Activated naive CD4-positive, alpha-beta T cell treated with anti-CD3 and anti-CD28 coated beads, Interleukin-2, amount 50 U/mL, for 72 hours (primary cell): ENCODE results near the gene TAF4B. TPM values are rescaled to one million over a fixed set of nuclear protein-coding genes. Genes with fewer than 3 reads are reported as not detected.
A peak's percentile ranks its signal among the peaks of the same experiment; 100 is the strongest.

Source experiments
- ATAC-seq, 2 donors: fragments of 150-1000 bp; cut with Tn5 transposase; 2 replicates each; pipeline ENCODE4 v1.10.0; 2021; ENCODE audit warnings: mild to moderate bottlenecking in 2 of 2, moderate library complexity in 2 of 2
- DNase-seq, 2 donors: peaks; one replicate each; pipeline ENCODE4 v3.0.0; 2021 to 2022; ENCODE audit warnings: low spot score in 2 of 2
- H3K27ac Mint-ChIP-seq, 2 donors: one replicate each; pipeline ENCODE4 v1.8.0; 2022; ENCODE audit warnings: mild to moderate bottlenecking in 2 of 2, mixed read lengths in 2 of 2
- H3K36me3 Mint-ChIP-seq, 2 donors: one replicate each; pipeline ENCODE4 v1.8.0; 2022; ENCODE audit warnings: mixed read lengths in 2 of 2
- H3K9me3 Mint-ChIP-seq, 2 donors: one replicate each; pipeline ENCODE4 v1.8.0; 2022; ENCODE audit warnings: mixed read lengths in 2 of 2
- total RNA-seq, 2 donors: library from RNA; stranded (reverse); gene quantifications; one replicate each; pipeline ENCODE4 v1.2.3, GENCODE V29; 2022

Gene TAF4B
- total RNA-seq, 2 donors from 2014 or later: 12.7 to 29.1 TPM

DNA sequence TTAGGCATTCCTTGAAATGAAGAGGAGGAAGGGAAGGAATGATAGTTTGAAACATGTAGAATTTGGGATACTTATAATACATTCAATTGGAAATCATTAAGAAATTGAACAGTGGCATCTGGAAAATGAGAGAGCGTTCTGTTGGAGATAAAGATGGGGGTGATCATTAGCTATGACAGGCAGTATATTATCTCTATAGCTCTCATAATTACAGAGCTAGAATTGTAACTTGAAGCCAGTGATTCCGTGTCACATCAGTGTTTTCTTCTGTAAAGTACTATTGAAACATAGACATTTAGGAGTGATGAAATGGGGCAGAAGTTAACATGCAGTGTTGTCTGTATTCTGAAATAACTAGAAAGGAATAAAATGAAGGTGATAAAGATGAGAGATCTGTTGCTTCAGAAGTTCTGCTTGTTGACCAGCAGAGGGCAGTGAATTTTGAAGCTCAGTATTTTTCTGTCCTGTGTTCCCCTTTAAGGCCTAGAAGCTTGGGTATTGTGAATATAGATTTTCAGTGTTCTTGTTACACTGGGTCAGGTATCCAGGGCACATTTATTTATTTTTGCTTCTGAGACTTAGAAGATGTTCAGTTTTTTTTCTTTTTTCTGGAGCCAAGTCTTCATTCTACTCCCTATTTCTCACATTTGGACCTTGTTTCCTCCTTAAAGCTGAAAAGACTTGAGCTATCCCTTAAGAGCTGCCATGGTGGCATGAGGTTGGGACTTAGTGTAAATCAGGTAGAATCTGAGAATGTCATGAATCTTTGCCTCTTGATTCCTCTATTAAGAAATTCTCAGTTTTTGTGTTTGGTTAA is 157.4 kb downstream of the TAF4B start:
- Mint-ChIP-seq H3K27ac (no peak overlapping the region), H3K9me3 (no peaks in the 10 kb centered on the region), H3K36me3 (peaks cover 0 to 5% of the 10 kb centered on the region in 2 donors)
- DNase-seq (no peak), ATAC-seq (peak in 1 of 2 donors; percentile 44)

DNA sequence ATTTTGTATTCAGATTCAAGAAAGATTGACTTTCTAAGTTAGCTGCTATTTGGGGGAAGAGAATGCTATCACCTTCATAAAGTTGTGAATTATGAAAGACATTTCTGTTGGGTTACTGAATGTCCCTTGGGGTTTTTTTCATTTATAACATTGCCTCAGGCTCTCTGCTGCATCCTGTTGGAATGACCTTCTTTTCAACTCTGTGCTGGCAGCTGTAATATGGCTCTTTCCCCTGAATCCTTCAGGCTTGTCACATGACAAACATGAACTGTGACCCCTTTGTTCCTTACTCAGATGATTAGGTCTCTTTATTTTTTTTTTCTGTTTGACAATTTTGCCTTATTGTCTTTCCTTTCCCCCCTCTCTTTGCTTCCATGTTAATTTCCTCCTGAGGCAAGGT is 159.8 kb downstream of the TAF4B start:
- DNase-seq (no peak), ATAC-seq (no peak)
- H3K27ac Mint-ChIP-seq: no peak overlapping the region
- H3K9me3 Mint-ChIP-seq: no peaks in the 10 kb centered on the region
- peaks cover 12 to 17% of the 10 kb centered on the region in 2 donors for H3K36me3 Mint-ChIP-seq

DNA sequence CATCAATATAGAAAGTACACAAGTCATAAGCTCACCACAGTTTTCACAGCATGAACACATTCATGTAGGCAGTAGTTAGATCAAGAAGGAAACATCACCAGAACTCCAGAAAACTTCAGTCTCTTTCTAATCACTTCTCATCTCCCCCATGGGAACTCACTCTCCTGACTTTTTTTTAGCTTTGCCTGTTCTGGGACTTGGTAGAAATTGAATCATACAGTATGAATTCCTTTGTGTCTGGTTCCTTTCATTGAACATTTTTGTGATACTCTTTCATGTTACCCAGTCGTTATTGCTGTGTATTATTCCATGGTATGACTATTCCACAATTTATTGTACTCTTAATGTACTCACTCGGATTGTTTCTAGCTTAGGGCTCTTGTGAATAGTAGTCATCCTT is 160.2 kb downstream of the TAF4B start:
- Mint-ChIP-seq H3K36me3 (peaks cover 12 to 17% of the 10 kb centered on the region in 2 donors), H3K27ac (no peak overlapping the region), H3K9me3 (no peaks in the 10 kb centered on the region)
- DNase-seq: no peak
- ATAC-seq: no peak

DNA sequence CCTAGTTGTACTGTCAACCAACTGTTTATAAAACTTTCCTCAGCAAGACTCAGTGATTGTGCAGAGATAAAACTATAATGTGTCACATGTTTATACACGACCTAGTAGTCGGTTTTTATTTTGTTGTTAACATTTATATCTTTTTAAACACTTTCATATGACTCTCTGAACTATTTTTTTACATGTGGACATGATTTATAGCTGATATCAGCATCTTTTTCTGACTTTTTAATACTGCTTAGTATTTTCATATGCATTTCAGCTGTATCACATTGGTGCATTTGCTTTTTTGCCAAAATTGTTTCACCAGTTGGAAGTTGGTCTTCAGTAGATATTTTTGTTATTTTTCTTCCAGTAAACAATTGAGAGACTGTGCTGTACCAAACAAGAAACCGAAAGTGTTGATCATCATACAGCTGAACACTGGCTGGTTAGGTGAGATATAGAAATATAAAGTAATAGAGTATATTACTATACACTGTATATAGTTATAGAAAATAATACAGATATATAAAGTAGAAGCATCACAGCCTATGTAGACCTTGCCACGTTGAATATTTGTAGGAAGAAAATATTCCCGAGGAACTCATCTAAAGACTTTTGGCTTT is 167.9 kb downstream of the TAF4B start:
- Mint-ChIP-seq H3K36me3 (peaks cover 12% of the 10 kb centered on the region in 2 donors), H3K9me3 (no peaks in the 10 kb centered on the region), H3K27ac (no peak overlapping the region)
- ATAC-seq (no peak), DNase-seq (no peak)

DNA sequence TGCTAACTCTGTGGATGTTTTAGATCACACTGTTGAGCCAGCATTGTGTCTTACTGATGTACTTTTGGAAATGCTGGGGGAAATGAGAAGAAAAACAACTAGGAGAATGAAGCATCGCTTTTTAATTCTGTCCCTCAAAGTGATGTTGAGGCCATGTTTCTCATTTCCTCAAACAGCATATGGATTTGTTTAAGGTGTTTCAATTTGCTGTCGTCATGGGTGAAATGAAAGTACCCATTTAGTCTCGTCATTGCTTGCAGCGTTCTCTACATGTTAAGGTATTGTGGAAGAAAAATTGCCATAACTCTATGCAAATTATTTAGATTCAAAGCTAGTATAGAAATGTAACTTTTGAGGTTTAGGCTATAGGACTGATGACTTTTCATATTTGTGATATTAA is 170.8 kb downstream of the TAF4B start:
- no peak for ATAC-seq

DNA sequence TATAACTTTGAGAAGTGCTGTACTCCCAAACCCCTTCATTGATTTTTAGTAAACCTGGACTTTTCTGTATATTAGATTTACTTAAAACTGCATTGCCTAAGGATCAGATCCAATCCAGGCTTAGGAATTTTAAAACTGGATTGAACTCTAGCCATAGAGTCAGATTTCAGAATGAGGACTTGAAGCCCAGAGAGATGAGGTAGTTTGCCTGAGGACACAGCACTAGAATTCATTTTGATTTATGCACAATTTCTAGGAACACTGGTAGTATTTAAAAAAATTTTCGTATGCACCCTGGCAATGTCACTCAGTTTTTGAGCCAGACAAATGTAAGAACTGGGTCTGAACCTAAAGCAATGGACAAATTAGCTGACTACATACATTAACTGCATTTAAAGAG is 177.2 kb downstream of the TAF4B start:
- no peak for DNase-seq
- no peak for ATAC-seq
- Mint-ChIP-seq H3K9me3 (no peaks in the 10 kb centered on the region), H3K27ac (no peak overlapping the region), H3K36me3 (no peaks in the 10 kb centered on the region)

More for the DNA sequence above, 170.8 kb downstream of the TAF4B start:
- no peak for DNase-seq
- H3K36me3 Mint-ChIP-seq: no peaks in the 10 kb centered on the region
- no peaks in the 10 kb centered on the region for H3K9me3 Mint-ChIP-seq
- no peak overlapping the region for H3K27ac Mint-ChIP-seq

DNA sequence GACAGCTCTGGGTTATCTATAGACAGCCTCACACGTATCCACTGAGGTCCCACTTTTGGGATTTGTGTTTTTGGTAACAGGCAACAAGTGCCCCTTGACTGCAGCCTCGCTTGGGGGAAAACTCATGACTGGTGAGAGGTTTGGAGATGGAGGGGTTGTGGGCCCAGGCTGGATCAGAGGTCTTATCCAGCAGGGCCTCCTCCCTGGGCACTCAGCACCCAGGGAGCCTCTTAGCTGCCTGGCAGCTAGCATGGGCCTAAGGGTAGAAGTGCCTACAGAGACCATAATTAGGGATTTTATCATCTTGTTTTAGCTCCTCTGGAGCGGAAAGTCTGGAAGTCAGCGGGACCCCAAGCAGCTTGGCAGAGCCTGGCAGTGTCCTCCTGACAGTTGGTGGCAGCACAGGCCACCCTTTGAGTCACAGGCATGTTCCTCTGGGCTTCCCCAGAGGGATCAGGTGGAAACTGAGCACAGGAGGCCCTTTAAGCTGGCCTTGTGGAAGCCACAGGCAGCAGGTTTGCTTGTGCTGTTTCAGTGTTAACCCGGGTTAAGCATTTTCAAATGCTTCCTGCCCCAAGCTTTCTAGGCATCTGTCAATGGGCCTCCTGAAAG is 179.1 kb downstream of the TAF4B start:
- ATAC-seq (peak; percentile 46 to 48), DNase-seq (no peak)
- H3K27ac Mint-ChIP-seq: no peak overlapping the region
- H3K9me3 Mint-ChIP-seq: no peaks in the 10 kb centered on the region
- H3K36me3 Mint-ChIP-seq: no peaks in the 10 kb centered on the region

DNA sequence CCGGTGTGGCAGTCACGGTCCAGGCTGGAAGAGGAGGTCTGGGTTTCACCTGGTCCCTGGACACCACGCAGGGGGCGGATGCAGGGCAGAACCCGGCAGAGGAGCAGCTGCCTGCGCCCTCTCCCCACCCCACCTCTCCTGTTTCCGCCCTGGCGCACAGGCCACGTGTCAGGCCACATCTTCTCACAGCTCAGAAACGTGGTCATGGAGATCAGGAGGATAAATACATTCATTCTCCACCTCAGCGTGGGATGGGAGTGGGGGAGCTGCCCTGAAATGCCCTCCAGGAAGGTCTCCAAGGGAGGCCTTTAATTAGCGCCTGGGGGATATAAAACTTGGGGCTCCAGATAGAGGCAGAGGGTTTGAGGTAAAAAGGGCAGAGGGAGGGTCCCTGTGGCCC is 180.1 kb downstream of the TAF4B start:
- DNase-seq (no peak), ATAC-seq (no peak)
- no peaks in the 10 kb centered on the region for H3K9me3 Mint-ChIP-seq
- no peak overlapping the region for H3K27ac Mint-ChIP-seq
- H3K36me3 Mint-ChIP-seq: no peaks in the 10 kb centered on the region

DNA sequence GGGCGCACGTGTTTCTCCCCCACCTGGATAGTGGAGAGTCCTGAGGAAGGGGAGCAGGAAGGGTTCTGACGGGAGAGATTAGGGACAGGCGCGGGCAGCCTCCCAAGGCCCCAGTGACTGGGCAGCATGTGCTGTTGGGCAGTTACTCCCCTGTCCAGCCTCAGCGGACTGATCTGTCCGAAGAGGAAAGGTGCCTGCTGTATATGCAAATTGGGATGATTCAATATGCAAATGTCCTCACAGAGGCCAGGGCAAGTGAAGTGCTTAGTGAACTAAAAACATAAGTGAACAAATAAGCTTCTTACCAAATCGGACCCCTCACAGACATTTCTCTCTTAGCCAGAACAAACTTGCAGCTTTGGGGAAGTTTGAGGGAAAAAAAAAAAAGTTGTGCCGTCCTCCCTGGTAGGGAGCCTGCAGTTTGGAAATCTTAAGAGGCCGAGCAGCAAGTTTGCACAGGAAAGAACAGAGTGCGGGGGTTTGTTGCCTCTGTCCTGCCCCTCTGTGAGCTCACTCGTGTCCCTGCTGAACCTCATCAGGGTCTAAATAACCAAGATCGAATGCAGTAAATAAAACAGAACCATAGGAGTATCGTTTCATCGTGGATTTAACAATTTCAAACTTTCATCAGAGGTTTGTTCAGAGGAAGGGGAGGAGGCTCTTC is 180.7 kb downstream of the TAF4B start:
- no peak overlapping the region for H3K27ac Mint-ChIP-seq
- DNase-seq (no peak), ATAC-seq (no peak)
- H3K9me3 Mint-ChIP-seq: no peaks in the 10 kb centered on the region
- H3K36me3 Mint-ChIP-seq: no peaks in the 10 kb centered on the region

DNA sequence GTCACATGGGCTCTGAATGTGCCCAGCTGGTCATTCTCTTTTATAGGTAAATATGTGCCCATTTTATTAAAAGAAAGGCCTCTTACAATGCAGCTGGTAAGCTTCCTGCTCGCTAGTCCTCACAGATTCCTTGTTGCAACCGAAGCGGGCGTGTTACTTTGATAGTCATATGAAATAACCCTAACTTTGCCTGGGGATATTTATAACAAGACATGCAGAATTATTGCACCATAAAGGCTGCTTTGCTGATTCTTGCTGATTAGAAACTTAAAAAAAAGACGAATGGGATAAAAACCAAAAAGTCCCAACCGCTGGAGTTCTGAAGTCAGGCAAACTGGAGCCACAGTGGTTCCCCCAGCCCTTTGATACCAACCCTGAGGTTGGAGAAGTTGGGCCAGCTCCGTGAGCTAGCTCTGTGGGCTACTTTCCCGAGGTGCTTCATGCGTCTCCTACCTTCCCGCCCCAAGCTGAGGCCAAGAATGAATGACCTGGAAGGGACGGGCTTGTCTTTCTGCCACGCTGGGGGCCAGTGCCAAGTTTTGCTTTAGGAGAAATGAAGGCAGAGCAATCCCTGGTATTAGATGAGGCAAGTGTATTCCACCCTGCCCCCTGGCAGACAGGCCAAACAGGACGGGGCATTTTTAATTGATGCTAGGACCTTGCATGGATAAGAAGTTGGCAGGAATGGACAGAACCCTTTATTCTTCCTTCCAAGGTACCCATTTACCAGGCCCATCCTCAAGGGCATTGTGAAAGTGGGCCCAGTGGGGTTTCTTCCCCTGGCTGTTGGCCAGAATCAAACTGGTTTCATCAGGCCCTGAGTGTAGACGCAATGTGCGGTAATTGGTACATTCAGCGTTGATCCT is 181.7 kb downstream of the TAF4B start:
- no peak for ATAC-seq
- no peak overlapping the region for H3K27ac Mint-ChIP-seq
- no peaks in the 10 kb centered on the region for H3K36me3 Mint-ChIP-seq
- DNase-seq: no peak
- no peaks in the 10 kb centered on the region for H3K9me3 Mint-ChIP-seq

DNA sequence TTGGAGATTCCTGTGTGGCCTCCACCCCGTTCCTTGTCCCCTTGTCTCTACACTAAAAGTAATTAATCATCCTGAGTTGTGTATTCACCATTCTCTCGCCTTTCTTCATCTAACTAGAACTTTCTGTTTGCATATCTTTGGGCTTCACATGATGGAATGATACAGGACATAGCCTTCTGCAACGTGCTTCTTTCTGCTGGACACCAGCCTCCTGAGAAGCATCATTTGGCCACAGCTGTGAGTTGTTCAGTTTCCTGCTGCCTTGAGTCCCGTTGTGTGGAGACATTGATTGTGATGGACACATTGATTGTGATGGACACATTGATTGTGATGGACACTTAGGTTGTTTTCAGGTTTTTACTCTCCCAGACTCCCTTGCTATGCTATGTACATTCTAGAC is 182.8 kb downstream of the TAF4B start:
- Mint-ChIP-seq H3K9me3 (no peaks in the 10 kb centered on the region), H3K36me3 (no peaks in the 10 kb centered on the region), H3K27ac (peak overlapping the region in 1 of 2 donors; percentile 86)
- DNase-seq: no peak
- ATAC-seq: no peak

DNA sequence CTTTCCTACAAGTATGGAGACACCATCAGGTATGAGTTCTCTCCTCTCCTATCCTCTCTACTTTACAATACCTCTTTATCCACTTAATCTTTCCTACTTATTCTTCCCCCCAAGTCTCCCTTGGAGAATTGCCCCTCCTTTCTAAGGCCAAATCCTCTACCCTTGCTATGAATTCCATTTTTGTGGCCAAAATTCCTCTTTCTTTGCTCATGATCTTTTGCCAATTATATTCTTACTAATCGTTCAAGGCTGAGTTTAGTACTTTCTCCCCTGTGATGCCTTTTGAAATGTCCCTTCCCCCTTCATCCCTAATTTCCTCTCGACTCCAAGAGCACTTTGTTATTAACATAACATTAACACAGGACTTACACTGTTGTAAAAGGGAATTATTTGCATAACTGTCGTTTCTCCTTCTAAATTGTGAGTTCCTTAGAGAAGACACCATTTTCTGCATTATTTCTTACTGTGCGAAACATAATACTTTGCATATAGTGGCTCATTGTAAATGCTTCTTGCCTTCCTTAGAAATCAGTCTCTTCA is 188.7 kb downstream of the TAF4B start:
- H3K36me3 Mint-ChIP-seq: no peaks in the 10 kb centered on the region

DNA sequence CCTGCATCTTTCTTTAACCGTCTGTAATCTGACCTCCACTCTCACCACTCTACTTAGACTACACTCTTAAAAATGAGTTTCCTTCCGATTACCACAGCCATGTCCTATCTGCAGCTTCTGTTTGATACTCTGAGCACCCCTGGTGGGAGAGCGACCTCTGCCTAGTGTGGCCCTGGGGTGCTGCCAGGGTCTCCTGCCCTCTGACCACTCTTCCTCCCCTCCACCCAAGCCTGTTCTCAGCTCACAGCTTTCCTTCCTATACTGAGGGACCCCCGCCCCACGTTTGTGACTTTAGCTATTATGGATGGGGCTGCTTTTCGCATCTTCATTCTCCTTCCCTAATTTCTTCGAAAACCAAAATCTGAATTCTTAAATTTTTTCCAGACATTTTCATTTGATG is 189.4 kb downstream of the TAF4B start:
- DNase-seq (no peak), ATAC-seq (no peak)
- H3K9me3 Mint-ChIP-seq: no peaks in the 10 kb centered on the region
- H3K27ac Mint-ChIP-seq: no peak overlapping the region
- H3K36me3 Mint-ChIP-seq: no peaks in the 10 kb centered on the region

More for the DNA sequence above, 188.7 kb downstream of the TAF4B start:
- ATAC-seq (no peak), DNase-seq (no peak)
- H3K27ac Mint-ChIP-seq: no peak overlapping the region
- H3K9me3 Mint-ChIP-seq: no peaks in the 10 kb centered on the region

DNA sequence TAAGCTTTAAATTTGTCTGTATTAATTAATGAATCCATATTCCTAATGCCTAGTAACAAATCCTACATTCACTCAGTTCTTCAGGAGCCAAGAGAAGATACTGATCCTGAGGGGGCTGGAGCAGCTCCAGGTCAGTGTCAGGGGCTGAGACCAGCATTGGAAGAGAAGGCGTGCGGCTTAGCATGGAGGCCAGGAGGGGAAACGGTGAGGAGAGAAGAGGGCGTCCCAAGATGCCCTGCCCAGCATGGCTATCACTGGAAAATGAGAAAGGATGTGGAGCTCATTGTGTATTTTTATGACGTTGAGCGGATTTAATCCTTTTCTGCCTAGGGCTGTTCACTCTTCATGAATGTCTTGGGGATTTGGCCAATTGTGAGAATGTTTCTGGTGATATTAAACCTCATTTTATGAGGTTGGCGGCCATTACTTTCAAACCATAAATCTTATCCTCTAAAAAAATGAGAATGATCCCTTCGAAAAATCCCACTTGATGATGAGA is 190.5 kb downstream of the TAF4B start:
- Mint-ChIP-seq H3K36me3 (no peaks in the 10 kb centered on the region), H3K27ac (no peak overlapping the region), H3K9me3 (no peaks in the 10 kb centered on the region)
- DNase-seq (no peak), ATAC-seq (no peak)

DNA sequence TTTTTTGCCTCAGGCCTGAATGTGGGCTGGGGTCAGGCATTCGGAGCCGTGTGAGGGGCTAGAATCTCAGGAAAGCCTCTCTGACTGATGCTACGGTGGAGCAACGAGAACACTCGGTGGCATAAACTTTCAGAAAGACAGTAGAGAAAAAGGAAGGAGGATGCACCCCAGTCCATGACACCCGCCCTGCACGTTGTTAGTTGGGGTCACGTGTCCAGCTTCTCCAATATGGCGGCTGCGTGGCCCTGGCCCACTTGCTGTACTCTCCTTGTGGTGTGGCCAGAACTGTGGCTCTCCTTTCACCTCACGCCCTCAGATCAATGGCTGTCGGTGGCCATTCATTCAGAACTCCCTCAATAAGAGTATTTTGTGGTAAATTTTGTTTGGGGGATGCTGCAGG is 190.9 kb downstream of the TAF4B start:
- DNase-seq (no peak), ATAC-seq (no peak)
- Mint-ChIP-seq H3K27ac (no peak overlapping the region), H3K9me3 (no peaks in the 10 kb centered on the region), H3K36me3 (no peaks in the 10 kb centered on the region)

DNA sequence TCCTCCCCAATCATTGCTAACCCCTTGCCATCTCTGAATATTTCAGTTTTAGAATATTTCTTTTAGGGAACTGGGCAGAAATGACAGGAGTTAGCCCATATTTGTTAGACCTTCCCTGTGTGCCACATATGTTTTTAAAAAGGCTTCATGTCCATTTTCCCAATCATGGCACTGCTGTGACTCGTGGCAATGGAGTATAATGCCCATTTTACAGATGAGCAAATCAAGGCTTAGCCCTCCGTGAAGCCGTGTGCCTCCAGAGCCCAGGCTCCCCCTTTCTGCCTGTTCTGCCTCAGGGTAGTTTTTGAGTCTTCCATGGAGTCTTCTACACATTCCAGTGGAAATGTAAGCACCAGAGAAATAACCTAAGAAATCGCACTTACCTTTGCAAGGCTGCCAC is 192.0 kb downstream of the TAF4B start:
- no peak for DNase-seq
- no peak for ATAC-seq
- Mint-ChIP-seq H3K9me3 (no peaks in the 10 kb centered on the region), H3K36me3 (no peaks in the 10 kb centered on the region), H3K27ac (no peak overlapping the region)
